Stimulated activated CD4-positive, alpha-beta T cell treated with anti-CD3 and anti-CD28 coated beads, Interleukin-15, amount 100 ng/mL, for 24 hours (primary cell): Measurements from ENCODE around the gene NPPC.
"Not testable (repeated sequence)": the region's sequence is repeated elsewhere in the genome, so short reads cannot be mapped to it uniquely, and the experiment has no call there.

Experiments used
- DNase-seq: peaks from one replicate; pipeline ENCODE4 v3.0.0-alpha.2; 2020

Gene NPPC

DNA sequence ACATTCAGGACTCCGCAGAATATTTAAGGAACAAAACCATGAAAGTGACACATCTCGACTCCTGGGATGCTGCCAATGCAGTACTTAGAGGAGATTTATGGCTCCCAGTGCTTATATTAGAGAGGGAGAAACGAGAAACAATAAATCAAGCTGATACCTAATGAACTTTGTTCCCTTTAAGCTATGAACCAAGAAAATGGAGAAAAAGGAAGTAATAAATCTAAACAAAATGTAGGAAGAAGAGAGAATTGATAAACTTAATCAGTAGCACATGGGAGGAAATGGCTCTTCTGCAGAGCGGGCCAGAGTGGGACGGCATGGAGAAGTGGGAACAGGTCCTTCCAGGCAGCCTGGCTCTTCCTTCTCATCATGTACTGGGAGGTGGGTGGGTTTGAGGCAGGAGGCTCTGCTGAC, 42.7 kb downstream of the NPPC start:
- DNase-seq, result no peak

DNA sequence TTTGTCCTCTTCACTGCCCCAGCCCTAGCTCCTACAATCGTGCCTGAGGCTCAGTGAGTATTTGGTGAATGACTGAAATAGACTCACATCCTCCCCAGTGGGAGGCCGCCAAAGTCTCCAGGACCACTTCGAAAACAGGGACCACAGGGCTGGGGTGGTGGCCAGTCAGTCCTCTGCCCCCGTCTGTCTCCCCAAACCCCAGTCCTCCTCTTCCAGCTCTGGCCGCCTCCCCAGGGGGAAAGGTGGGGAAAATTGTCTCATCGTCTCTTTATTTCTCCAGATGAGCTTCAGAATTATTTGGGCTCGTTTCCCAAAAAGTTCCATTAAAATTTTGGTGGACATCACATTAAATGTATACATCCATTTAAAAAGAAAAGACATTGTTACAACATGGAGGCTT, 43.5 kb downstream of the NPPC start:
- DNase-seq, result no peak

DNA sequence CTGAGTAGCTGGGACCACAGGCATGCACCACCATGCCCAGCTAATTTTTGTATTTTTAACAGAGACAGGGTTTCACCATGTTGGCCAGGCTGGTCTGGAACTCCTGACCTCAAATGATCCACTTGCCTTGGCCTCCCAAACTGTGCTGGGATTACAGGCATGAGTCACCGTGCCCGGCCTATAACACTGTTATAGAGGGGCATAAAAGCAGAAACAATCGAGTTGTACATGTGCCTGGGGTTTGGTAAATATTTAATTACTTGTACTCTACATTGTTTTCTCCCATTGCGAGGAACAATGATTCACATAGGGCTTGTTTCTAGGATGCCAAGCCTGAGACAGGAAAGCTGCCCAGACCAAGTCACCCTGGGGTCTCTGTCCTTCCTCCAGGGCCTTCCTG, 45.8 kb downstream of the NPPC start:
- DNase-seq, result not testable (repeated sequence)

DNA sequence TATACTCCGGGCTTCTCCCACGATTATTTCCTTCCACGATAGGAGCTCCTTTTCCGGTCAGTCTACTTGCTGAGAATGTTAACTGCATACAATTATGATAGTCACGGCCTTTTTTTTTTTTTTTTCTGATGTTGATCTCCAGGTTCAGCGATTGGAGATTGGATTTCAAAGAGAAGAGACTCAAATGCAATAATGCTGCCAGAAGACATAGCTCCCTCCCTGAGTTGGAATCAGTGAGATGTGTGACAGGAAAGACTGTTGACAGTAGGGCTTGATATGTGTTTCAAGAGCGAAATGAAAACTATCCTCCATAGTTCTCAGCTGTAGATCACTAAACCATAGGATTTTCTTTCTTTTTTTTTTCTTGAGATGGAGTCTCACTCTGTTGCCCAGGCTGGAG, 47.0 kb downstream of the NPPC start:
- no peak for DNase-seq

DNA sequence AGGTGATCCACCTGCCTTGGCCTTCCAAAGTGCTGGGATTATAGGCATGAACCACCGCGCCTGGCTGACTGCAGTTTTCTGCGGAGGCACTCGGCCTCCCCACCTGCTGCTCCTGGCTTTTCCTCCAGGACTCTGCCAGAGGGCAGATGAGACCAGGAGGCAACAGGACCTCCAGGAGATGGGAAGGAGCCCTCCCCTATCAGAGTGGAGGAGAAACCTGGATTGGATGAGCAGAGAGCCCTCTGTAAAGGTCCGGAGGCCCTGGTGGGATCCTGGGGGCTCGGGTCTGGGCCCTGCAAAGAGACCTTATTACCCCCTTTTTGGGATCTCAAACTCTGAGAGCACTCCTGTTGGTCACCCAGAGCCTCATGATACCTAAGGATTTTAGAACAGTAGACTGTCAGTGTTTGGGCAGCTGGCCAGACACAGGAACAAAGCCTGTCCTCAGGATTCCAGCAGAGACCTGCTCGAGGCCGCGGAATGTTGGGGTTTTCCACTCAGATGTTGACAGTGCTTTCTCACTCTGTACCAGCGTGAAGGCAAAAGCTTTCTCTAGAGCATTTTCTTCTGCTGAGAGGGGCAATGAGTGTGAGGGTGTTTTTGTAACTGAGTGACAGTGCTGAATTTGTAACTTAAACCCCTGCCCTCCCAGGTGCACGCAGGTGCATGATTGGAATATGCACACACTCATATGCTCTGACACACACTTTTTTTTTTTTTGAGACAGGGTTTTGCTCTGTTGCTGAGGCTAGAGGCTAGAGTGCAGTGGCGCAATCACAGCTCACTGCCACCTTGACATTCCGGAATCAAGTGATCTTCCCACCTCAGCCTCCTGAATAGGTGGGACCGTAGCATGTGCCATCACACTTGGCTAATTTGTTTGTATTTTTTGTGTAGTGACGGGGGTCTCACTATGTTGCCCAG, 48.4 kb downstream of the NPPC start:
- DNase-seq, result no peak

DNA sequence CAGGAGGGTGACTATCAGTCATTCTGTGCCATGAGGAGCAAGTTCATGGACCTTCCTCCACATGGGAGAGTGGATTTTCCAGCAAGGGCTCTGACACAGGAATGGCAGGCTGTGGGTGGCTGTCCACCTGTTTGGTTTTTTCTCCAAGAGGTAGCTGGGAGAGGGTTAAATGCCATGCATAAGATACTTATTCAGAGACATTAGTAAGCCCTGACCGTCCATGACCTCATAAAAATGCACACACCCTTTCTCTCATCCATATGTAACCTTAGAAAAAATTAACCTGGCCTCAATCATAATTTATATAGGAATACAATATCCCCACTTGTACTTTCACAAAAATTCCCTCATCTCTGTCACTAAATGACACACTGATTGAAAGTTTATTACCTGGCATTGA, 51.3 kb downstream of the NPPC start:
- no peak for DNase-seq
